Neural cell (in vitro differentiated cells): ENCODE results near the gene AKAP3. TPM values are rescaled to one million over a fixed set of nuclear protein-coding genes. Genes with fewer than 3 reads are reported as not detected.

ENCODE experiments used
- H2AFZ ChIP-seq: fragments of 200-600, 300-800 bp; sonication (generic), shearing (Covaris generic); 2 replicates; pipeline ENCODE4 v1.6.0; 2014; ENCODE audit warnings: low read depth, mild to moderate bottlenecking, antibody characterized with exemption, low read length, moderate library complexity
- H3F3A ChIP-seq: fragments of 200-600 bp; shearing (Covaris generic); 2 replicates; pipeline ENCODE4 v1.6.1; 2016; ENCODE audit warnings: mild to moderate bottlenecking, moderate library complexity, mixed read lengths, antibody characterized with exemption, low read length; ENCODE audit not compliant: insufficient read depth, poor library complexity, severe bottlenecking
- H3K27ac ChIP-seq: fragments of 200-600, 300-800 bp; sonication (generic), shearing (Covaris generic); 2 replicates; pipeline ENCODE4 v1.5.1; 2014; ENCODE audit warnings: mild to moderate bottlenecking, low read length, moderate library complexity
- H3K27me3 ChIP-seq: fragments of 300-800, 200-600 bp; sonication (generic), shearing (Covaris generic); 2 replicates; pipeline ENCODE4 v1.6.0; 2014; ENCODE audit warnings: mild to moderate bottlenecking, low read depth, low read length, moderate library complexity; ENCODE audit not compliant: insufficient read depth
- H3K36me3 ChIP-seq: fragments of 300-800, 200-600 bp; sonication (generic), shearing (Covaris generic); 2 replicates; pipeline ENCODE4 v1.5.1; 2014; ENCODE audit warnings: mild to moderate bottlenecking, antibody characterized with exemption, low read length, moderate library complexity; ENCODE audit not compliant: insufficient read depth
- H3K4me2 ChIP-seq: fragments of 300-800, 200-600 bp; sonication (generic), shearing (Covaris generic); 2 replicates; pipeline ENCODE4 v1.6.0; 2014; ENCODE audit warnings: mild to moderate bottlenecking, low read length
- H3K4me3 ChIP-seq: fragments of 300-800, 200-600 bp; sonication (generic), shearing (Covaris generic); 2 replicates; pipeline ENCODE4 v1.5.1; 2014; ENCODE audit warnings: mild to moderate bottlenecking, low read length, moderate library complexity
- H3K79me2 ChIP-seq: fragments of 200-600 bp; shearing (Covaris generic); replicated peaks from 2 replicates; pipeline ENCODE4 v1.6.0; 2014; ENCODE audit warnings: mild to moderate bottlenecking, low read length, moderate library complexity; ENCODE audit not compliant: insufficient read depth
- H3K9ac ChIP-seq: fragments of 300-800, 200-600 bp; sonication (generic), shearing (Covaris generic); 2 replicates; pipeline ENCODE4 v1.6.1; 2016; ENCODE audit warnings: mild to moderate bottlenecking, low read length, mixed read lengths
- H3K9me2 ChIP-seq: fragments of 200-600 bp; shearing (Covaris generic); 2 replicates; pipeline ENCODE4 v1.6.1; 2016; ENCODE audit warnings: mild to moderate bottlenecking, low read length, mixed read lengths; ENCODE audit not compliant: insufficient read depth
- H3K9me3 ChIP-seq: fragments of 200-600, 300-800 bp; sonication (generic), shearing (Covaris generic); 2 replicates; pipeline ENCODE4 v1.6.1; 2016; ENCODE audit warnings: mild to moderate bottlenecking, mixed run types, low read length, moderate library complexity, mixed read lengths
- H4K20me1 ChIP-seq: fragments of 200-600 bp; shearing (Covaris generic); 2 replicates; pipeline ENCODE4 v1.6.1; 2016; ENCODE audit warnings: mild to moderate bottlenecking, mixed run types; ENCODE audit not compliant: insufficient read depth
- EP300 ChIP-seq: fragments of 450-650 bp; conservative IDR thresholded peaks from 2 replicates; pipeline ENCODE4 v1.6.1; 2014; ENCODE audit warnings: antibody characterized with exemption, mild to moderate bottlenecking, moderate library complexity; ENCODE audit not compliant: poor library complexity, severe bottlenecking
- EZH2 ChIP-seq: fragments of 200-600, 300-800 bp; shearing (Covaris generic), sonication (generic); IDR thresholded peaks from 2 replicates; pipeline ENCODE4 v1.6.1; 2014; ENCODE audit warnings: antibody characterized with exemption, low read length, borderline replicate concordance, mild to moderate bottlenecking; ENCODE audit not compliant: insufficient read depth, poor library complexity, severe bottlenecking
- MXI1 ChIP-seq: fragments of 450-650 bp; conservative IDR thresholded peaks from 2 replicates; pipeline ENCODE4 v1.6.1; 2014; ENCODE audit warnings: antibody characterized with exemption, mild to moderate bottlenecking; ENCODE audit not compliant: poor library complexity, severe bottlenecking
- POLR2AphosphoS5 ChIP-seq: IDR thresholded peaks from 2 replicates; pipeline ENCODE4 v1.6.1; 2012
- RAD21 ChIP-seq: fragments of 450-650 bp; conservative IDR thresholded peaks from 2 replicates; pipeline ENCODE4 v1.6.1; 2014; ENCODE audit warnings: antibody characterized with exemption, mild to moderate bottlenecking, moderate library complexity
- SMC3 ChIP-seq: fragments of 450-650 bp; conservative IDR thresholded peaks from 2 replicates; pipeline ENCODE4 v1.6.1; 2014; ENCODE audit warnings: antibody characterized with exemption, mild to moderate bottlenecking, moderate library complexity; ENCODE audit not compliant: poor library complexity
- TAF1 ChIP-seq: IDR thresholded peaks from 2 replicates; pipeline ENCODE4 v1.6.1; 2012; ENCODE audit warnings: low read depth
- polyA plus RNA-seq: library from polyadenylated mRNA; depleted of rRNA; stranded (reverse); fragments of >200 nt; gene quantifications from 2 replicates; pipeline ENCODE4 v1.2.3, GENCODE V29; 2014
- TF ChIP-seq, protein P1 (sequence below): fragments of 450-650 bp; IDR thresholded peaks from 2 replicates; pipeline ENCODE4 v1.5.1; 2014; ENCODE audit warnings: antibody characterized with exemption, mild to moderate bottlenecking, moderate library complexity; ENCODE audit not compliant: poor library complexity, severe bottlenecking
- TF ChIP-seq, protein P2 (sequence below): IDR thresholded peaks from 2 replicates; pipeline ENCODE4 v1.6.1; 2012; ENCODE audit warnings: borderline replicate concordance

AKAP3 gene
- polyA plus RNA-seq, 1 donor from 2014 or later: 0.46 TPM

DNA sequence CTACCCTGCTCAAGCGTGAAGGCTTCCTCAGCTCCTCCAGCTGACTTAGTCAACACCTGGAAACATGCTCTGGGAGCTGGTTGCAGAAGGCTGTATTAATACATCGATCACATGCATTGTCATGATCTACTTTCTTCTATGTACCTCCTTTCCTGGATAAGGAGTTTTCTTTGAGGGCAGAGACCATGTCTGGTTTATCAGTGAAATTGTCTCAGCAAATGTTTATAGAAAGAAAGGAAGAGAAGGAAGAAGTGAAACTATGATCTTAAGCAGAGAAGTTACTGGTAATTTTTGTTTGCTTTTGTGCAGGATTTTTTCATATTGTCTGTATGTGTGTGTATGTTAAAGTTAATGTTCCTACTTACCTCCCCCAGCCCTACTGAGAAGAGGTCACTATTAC lies 82.4 kb downstream of the AKAP3 start:
- H3F3A ChIP-seq: no peaks in the 10 kb centered on the region
- no peaks in the 10 kb centered on the region for H3K79me2 ChIP-seq
- H3K27ac ChIP-seq: no peak overlapping the region
- no peak overlapping the region for H3K4me3 ChIP-seq
- no peaks in the 10 kb centered on the region for H3K36me3 ChIP-seq
- H3K9me2 ChIP-seq: no peaks in the 10 kb centered on the region
- no peak overlapping the region for H3K4me2 ChIP-seq
- no peak for TF ChIP-seq MXI1
- no peak for TF ChIP-seq RAD21
- TF ChIP-seq, protein P1, sequence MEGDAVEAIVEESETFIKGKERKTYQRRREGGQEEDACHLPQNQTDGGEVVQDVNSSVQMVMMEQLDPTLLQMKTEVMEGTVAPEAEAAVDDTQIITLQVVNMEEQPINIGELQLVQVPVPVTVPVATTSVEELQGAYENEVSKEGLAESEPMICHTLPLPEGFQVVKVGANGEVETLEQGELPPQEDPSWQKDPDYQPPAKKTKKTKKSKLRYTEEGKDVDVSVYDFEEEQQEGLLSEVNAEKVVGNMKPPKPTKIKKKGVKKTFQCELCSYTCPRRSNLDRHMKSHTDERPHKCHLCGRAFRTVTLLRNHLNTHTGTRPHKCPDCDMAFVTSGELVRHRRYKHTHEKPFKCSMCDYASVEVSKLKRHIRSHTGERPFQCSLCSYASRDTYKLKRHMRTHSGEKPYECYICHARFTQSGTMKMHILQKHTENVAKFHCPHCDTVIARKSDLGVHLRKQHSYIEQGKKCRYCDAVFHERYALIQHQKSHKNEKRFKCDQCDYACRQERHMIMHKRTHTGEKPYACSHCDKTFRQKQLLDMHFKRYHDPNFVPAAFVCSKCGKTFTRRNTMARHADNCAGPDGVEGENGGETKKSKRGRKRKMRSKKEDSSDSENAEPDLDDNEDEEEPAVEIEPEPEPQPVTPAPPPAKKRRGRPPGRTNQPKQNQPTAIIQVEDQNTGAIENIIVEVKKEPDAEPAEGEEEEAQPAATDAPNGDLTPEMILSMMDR: no peak
- no peak for TF ChIP-seq EP300
- TF ChIP-seq SMC3: no peak
- no peak for TF ChIP-seq POLR2AphosphoS5
- TF ChIP-seq TAF1: no peak
- TF ChIP-seq EZH2: no peak
- TF ChIP-seq, protein P2, sequence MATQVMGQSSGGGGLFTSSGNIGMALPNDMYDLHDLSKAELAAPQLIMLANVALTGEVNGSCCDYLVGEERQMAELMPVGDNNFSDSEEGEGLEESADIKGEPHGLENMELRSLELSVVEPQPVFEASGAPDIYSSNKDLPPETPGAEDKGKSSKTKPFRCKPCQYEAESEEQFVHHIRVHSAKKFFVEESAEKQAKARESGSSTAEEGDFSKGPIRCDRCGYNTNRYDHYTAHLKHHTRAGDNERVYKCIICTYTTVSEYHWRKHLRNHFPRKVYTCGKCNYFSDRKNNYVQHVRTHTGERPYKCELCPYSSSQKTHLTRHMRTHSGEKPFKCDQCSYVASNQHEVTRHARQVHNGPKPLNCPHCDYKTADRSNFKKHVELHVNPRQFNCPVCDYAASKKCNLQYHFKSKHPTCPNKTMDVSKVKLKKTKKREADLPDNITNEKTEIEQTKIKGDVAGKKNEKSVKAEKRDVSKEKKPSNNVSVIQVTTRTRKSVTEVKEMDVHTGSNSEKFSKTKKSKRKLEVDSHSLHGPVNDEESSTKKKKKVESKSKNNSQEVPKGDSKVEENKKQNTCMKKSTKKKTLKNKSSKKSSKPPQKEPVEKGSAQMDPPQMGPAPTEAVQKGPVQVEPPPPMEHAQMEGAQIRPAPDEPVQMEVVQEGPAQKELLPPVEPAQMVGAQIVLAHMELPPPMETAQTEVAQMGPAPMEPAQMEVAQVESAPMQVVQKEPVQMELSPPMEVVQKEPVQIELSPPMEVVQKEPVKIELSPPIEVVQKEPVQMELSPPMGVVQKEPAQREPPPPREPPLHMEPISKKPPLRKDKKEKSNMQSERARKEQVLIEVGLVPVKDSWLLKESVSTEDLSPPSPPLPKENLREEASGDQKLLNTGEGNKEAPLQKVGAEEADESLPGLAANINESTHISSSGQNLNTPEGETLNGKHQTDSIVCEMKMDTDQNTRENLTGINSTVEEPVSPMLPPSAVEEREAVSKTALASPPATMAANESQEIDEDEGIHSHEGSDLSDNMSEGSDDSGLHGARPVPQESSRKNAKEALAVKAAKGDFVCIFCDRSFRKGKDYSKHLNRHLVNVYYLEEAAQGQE: no peak
- no peaks in the 10 kb centered on the region for H3K9me3 ChIP-seq
- H4K20me1 ChIP-seq: no peaks in the 10 kb centered on the region
- no peak overlapping the region for H3K9ac ChIP-seq
- no peak overlapping the region for H2AFZ ChIP-seq
- no peaks in the 10 kb centered on the region for H3K27me3 ChIP-seq

Other genes starting within 250 kb of the AKAP3 start
- not detected in 2 replicates for gene FGF6, start 203.2 kb downstream of the AKAP3 start, polyA plus RNA-seq
- gene RAD51AP1, start 110.2 kb downstream of the AKAP3 start, polyA plus RNA-seq: 6.6 and 10.2 TPM in 2 replicates
- gene DYRK4, start 86.8 kb downstream of the AKAP3 start, polyA plus RNA-seq: 13.2 and 22.0 TPM in 2 replicates
- gene NDUFA9, start 63 bp upstream of the AKAP3 start, polyA plus RNA-seq: 67.3 and 73.3 TPM in 2 replicates
- 25.8 and 25.9 TPM in 2 replicates for gene GALNT8, start 71.3 kb upstream of the AKAP3 start, polyA plus RNA-seq